ENCODE data around the gene IL17RD.

IL17RD gene

DNA sequence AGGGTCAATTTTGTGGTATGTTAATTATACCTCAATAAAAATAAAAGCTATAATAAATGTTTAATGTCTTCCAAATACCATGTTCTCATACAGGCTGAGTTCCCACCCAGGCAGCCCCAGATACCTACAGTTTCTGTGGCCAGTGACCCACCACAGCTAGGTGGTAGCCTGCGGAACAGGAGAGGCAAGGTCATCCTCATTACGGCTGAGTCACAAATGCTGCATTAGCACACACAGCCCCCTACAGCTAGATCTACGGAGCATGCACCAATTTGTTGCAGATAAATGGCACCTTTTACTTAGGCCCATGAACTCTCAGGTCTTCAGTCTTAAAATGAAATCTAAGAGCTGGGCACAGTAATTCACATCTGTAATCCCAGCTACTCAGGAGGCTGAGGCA is 99.6 kb downstream of the IL17RD start:
- peak; percentile 16 for DNase-seq (ENCODE audit: low read depth)

DNA sequence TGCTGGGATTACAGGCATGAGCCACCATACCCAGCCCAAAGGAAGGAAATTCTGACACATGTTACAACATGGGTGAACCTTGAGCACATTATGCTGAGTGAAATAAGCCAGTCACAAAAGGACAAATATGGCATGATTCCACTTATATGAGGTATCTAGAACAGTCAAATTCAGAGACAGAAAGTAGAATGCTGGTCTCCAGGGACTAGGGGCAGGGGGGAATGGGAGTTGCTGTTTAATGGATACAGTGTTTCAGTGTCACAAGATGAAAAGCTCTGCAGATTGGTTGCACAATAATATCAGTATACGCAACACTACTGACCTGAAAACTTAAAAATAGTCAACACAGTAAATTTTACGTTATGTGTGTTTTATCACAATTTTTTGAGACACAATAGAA is 100.6 kb downstream of the IL17RD start:
- DNase-seq (ENCODE audit: low read depth), result no peak

GRCh38 chr3:57064001-57064400 is 101.2 kb downstream of the IL17RD start:
- DNase-seq (ENCODE audit: low read depth), result no peak

GRCh38 chr3:57063032-57063431 is 102.1 kb downstream of the IL17RD start:
- no peak for DNase-seq (ENCODE audit: low read depth)

GRCh38 chr3:57062101-57062631 is 103.0 kb downstream of the IL17RD start:
- DNase-seq (ENCODE audit: low read depth), result no peak

DNA sequence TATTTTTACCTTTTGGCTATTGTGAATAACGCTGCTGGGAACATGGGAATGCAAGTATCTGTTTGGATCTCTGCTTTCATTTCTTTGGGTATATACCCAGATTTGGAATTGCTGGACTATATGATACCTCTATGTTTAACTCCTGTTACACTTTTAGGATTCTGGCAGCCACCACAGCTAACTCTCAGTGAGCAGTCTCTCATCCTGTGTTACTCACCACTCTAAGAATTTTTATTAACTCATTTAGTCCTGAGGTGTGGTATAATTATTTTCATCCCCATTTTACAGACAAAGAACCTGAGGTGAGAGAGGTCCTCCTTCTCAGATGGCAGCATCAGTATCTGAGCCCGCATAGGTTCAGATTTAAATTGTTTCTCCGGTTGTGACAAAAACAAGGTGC is 103.6 kb downstream of the IL17RD start:
- peak; percentile 37 for DNase-seq (ENCODE audit: low read depth)

DNA sequence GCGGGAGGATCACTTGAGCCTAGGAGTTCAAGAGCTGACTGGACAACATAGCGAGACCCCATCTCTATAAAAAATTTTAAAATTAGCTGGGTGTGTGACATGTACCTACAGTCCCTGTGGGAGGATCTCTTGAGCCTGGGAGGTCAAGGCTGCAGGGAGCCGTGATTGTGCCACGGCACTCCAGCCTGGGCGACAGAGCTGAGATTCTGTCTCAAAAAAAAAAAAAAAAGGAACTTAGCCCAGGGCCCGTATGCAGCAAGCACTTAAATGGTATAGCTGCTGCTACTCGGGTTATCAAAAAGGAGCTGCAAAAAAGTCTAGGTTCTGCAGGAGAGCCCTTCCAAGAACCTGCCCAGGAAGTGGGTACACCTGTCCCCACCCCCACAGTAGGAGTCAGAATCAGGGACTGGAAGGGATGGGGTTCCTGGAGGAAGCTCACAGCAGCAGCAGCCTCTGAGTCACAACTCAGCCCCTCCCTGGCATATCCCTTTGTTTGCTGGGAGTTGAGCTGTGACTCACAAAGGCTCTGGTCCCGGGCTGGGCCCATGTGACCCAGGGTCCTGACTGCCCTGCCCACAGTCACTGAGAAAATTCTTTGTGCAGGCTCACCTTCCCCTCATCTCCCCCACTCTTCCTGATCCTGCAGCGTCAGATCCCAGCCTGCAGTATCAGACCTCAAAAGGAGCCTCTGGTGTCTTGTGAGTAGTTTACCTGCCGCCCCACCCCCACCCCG is 104.9 kb downstream of the IL17RD start, which contains the start of gene SPATA12:
Gene SPATA12 (plus strand): TSS at position 576 of the 733 bp plus-strand sequence. CDS start 13,031 bp downstream, outside the sequence.
- peak; percentile 93 for DNase-seq (ENCODE audit: low read depth)

DNA sequence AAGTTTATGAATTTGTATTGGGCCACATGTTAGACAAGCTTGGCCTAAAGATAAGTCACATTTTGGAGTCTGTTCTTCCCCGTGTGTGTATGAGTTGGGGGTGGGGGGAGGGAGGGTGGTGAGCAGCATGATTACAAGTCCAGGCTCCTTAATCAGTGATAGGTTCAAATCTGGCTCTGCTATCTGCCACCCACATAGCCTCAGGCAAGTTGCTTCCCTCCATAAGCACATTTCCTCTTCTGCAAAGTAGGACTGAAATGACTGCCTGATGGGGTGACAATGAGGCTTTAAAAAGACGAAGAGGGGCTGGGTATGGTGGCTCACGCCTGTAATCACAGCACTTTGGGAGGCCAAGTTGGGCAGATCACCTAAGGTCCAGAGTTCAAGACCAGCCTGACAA is 105.7 kb downstream of the IL17RD start:
- peak; percentile 29 for DNase-seq (ENCODE audit: low read depth)

DNA sequence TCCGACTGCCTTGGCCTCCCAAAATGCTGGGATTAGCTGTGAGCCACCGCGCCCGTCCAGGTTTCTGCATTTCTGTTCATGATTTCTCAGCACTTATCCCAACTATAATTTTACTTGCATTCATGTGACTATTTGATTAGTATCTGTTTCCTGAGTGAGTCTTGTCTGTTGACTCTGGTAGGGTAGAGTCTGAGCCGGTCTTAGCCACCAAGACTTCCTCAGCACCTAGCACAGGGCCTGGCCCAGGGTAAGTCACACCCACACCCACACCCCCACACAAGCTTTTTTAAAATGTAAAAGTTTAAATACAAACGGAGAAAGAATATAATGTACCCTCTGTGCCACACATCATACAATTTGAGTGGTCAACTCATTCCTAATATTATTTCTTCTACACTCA is 107.8 kb downstream of the IL17RD start:
- no peak for DNase-seq (ENCODE audit: low read depth)

DNA sequence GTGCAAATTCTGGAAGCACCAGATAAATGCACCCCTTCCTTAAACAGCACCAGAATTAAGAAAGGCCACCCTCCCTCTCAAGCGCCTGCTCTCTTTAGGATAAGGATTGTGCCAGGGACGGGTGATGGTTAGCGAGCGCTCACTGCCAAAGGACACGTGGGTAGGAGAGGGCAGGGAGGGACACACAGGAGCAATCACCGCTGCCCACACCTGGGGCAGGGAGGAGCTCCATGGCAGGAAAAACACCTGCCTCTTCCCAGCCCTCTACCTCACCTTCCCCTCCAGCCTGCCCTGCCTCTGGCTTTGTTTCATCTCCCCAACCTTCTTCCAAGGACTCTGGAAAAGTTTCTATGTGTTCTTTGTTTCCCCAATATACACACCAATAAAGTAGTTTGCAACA is 112.0 kb downstream of the IL17RD start:
- DNase-seq (ENCODE audit: low read depth), result no peak

DNA sequence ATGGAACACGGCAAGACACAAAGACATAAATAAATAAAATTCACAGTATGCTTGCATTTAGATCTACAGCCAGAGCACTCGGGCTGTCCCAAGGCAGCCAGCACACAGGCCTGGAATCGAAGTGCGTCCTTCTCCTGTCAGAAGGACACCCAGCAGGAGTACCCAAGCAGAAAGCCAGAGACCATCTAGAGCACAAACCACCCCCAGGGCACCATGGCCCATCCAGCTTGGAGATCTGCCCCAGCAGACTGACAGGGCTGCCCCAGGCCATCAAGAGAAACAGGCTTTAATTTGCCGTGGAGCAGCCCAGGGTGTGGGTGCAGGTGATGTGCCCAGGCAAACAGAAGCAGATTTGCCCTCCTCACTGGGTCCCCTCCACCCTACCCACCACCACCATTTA is 112.5 kb downstream of the IL17RD start:
- no peak for DNase-seq (ENCODE audit: low read depth)

- DNase-seq (ENCODE audit: low read depth), result no peak
Observed at GRCh38 chr3:57048728-57049127, 116.4 kb downstream of the IL17RD start.

DNA sequence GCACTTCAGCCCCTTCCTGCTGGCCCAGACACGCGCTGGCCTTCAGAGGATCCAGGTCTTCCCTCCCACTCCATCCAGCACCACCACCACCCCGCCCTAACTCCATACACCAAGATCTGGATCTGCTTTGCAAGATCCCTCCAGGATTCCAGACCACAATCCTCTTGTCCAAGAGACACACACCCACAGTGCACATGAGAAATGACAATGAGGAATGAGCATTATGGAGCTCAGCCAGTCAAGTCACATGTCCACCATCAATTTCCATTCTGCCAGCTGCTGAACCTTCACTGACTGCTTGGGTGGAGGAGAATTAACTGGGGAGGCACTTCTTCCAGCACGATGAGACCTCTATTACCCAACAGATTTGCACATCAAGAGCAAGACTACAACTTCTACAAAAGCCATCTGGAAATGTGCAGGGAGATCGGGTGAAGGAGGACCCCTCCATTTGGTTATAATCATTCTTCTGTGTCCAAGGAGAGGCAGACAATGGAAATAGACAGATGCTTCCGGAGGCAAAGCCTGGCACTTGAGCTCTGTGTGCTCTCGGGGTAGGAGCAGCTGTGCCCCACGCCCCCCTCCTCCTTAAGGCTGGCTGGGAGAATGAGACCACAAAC is 117.0 kb downstream of the IL17RD start:
- no peak for DNase-seq (ENCODE audit: low read depth)

GRCh38 chr3:57046101-57046765 is 118.9 kb downstream of the IL17RD start:
- DNase-seq (ENCODE audit: low read depth), result no peak

- no peak for DNase-seq (ENCODE audit: low read depth)
Observed at GRCh38 chr3:57043518-57043917, 121.6 kb downstream of the IL17RD start.

DNA sequence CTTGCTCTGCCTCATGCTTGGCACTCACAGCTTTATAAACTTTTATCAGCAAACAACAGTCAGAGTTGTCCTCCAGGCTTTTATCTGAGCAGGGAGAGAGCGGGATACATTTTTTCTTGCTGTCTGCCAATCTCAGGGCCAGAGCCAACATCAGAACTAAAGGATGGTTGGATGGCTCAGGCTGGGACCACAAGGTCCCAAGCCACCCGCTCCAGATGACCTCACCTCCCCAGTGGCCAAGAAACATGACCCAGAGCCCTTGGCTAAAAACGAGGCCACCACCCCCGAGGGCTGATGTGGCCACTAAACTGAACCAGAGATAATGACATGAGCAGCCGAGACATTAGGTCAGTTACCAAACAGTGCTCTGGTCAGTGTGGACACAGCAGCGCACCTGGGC is 123.5 kb downstream of the IL17RD start:
- DNase-seq (ENCODE audit: low read depth), result no peak
